HAP-1 (cell line): ENCODE data around the gene SLC6A6.
"Not testable (repeated sequence)": the region's sequence is repeated elsewhere in the genome, so short reads cannot be mapped to it uniquely, and the experiment has no call there.

ENCODE experiments used
- DNase-seq, 2 experiments: peaks; one replicate each; pipeline ENCODE4 v3.0.0-alpha.2; 2016 to 2020; ENCODE audit warnings: low spot score in 2 of 2
- H3K27me3 ChIP-seq: fragments of 250-450 bp; sonication (Bioruptor Pico); 2 replicates; pipeline ENCODE4 v1.5.1; 2020; ENCODE audit warnings: low read depth, mild to moderate bottlenecking, moderate library complexity
- H3K36me3 ChIP-seq: fragments of 250-450 bp; sonication (Bioruptor Pico); replicated peaks from 2 replicates; pipeline ENCODE4 v1.5.1; 2020; ENCODE audit warnings: mild to moderate bottlenecking
- H3K4me1 ChIP-seq: fragments of 250-450 bp; sonication (Bioruptor Pico); 2 replicates; pipeline ENCODE4 v1.5.1; 2020; ENCODE audit warnings: mild to moderate bottlenecking
- H3K4me3 ChIP-seq: fragments of 250-450 bp; sonication (Bioruptor Pico); 2 replicates; pipeline ENCODE4 v1.5.1; 2020; ENCODE audit warnings: mild to moderate bottlenecking, moderate library complexity
- H3K9me3 ChIP-seq: fragments of 250-450 bp; sonication (Bioruptor Pico); 2 replicates; pipeline ENCODE4 v1.5.1; 2020; ENCODE audit warnings: mild to moderate bottlenecking, moderate library complexity
- in situ Hi-C: fragments of 300-500 bp; cut with MboI; formaldehyde crosslinking; loops from 3 replicates; pipeline ENCODE4 v1.14.3; 2020; ENCODE audit warnings: low sequenced_read_pairs, inconsistent platforms, mixed read lengths

SLC6A6 gene

GRCh38 chr3:14512942-14513327, 110.5 kb downstream of the SLC6A6 start:
- no peaks in the 10 kb centered on the region for H3K4me1 ChIP-seq
- no peaks in the 10 kb centered on the region for H3K36me3 ChIP-seq
- H3K9me3 ChIP-seq: no peaks in the 10 kb centered on the region
- no peaks in the 10 kb centered on the region for H3K27me3 ChIP-seq
- in situ Hi-C loops: loop anchor here (10.0 kb wide), 1 partner anchor 412 kb away; no protein-coding TSS in a partner anchor
- no peak for DNase-seq
- no peak overlapping the region for H3K4me3 ChIP-seq

GRCh38 chr3:14513566-14514322, 111.3 kb downstream of the SLC6A6 start:
- H3K9me3 ChIP-seq: no peaks in the 10 kb centered on the region
- H3K27me3 ChIP-seq: no peaks in the 10 kb centered on the region
- H3K36me3 ChIP-seq: no peaks in the 10 kb centered on the region
- no peaks in the 10 kb centered on the region for H3K4me1 ChIP-seq
- in situ Hi-C loops: loop anchor here (10.0 kb wide), 1 partner anchor 411 kb away; no protein-coding TSS in a partner anchor
- no peak overlapping the region for H3K4me3 ChIP-seq
- DNase-seq: no peak

GRCh38 chr3:14514323-14514720, 111.9 kb downstream of the SLC6A6 start:
- Histone ChIP-seq H3K4me3 (no peak overlapping the region), H3K36me3 (no peaks in the 10 kb centered on the region), H3K9me3 (no peaks in the 10 kb centered on the region), H3K4me1 (no peaks in the 10 kb centered on the region), H3K27me3 (no peaks in the 10 kb centered on the region)
- in situ Hi-C loops: loop anchor here (10.0 kb wide), 1 partner anchor 410 kb away; no protein-coding TSS in a partner anchor
- DNase-seq: no peak

- not testable (repeated sequence) for DNase-seq, H3K4me3 ChIP-seq, H3K4me1 ChIP-seq, H3K27me3 ChIP-seq, H3K36me3 ChIP-seq, H3K9me3 ChIP-seq
- in situ Hi-C loops: loop anchor here (10.0 kb wide), 1 partner anchor 409 kb away; no protein-coding TSS in a partner anchor
Observed at GRCh38 chr3:14515526-14515925, 113.1 kb downstream of the SLC6A6 start.

GRCh38 chr3:14516738-14517345, 114.4 kb downstream of the SLC6A6 start:
- Histone ChIP-seq H3K4me3 (no peak overlapping the region), H3K27me3 (no peaks in the 10 kb centered on the region), H3K9me3 (no peaks in the 10 kb centered on the region), H3K4me1 (no peaks in the 10 kb centered on the region), H3K36me3 (no peaks in the 10 kb centered on the region)
- in situ Hi-C loops: loop anchor here (10.0 kb wide), 1 partner anchor 408 kb away; no protein-coding TSS in a partner anchor
- DNase-seq: no peak

GRCh38 chr3:14517601-14518431, 115.4 kb downstream of the SLC6A6 start:
- in situ Hi-C loops: loop anchor here (10.0 kb wide), 1 partner anchor 407 kb away; no protein-coding TSS in a partner anchor
- Histone ChIP-seq H3K9me3 (no peaks in the 10 kb centered on the region), H3K4me1 (no peaks in the 10 kb centered on the region), H3K27me3 (no peaks in the 10 kb centered on the region), H3K4me3 (no peak overlapping the region), H3K36me3 (no peaks in the 10 kb centered on the region)
- no peak for DNase-seq

- in situ Hi-C loops: loop anchor here (10.0 kb wide), 1 partner anchor 406 kb away; no protein-coding TSS in a partner anchor
- no peak for DNase-seq
- H3K4me3 ChIP-seq: no peak overlapping the region
- H3K27me3 ChIP-seq: no peaks in the 10 kb centered on the region
- H3K9me3 ChIP-seq: no peaks in the 10 kb centered on the region
- no peaks in the 10 kb centered on the region for H3K4me1 ChIP-seq
- no peaks in the 10 kb centered on the region for H3K36me3 ChIP-seq
Observed at GRCh38 chr3:14518432-14518802, 116.0 kb downstream of the SLC6A6 start.

GRCh38 chr3:14518893-14519292, 116.5 kb downstream of the SLC6A6 start:
- no peaks in the 10 kb centered on the region for H3K27me3 ChIP-seq
- no peaks in the 10 kb centered on the region for H3K36me3 ChIP-seq
- in situ Hi-C loops: loop anchor here (10.0 kb wide), 1 partner anchor 406 kb away; no protein-coding TSS in a partner anchor
- no peak for DNase-seq
- H3K9me3 ChIP-seq: no peaks in the 10 kb centered on the region
- H3K4me1 ChIP-seq: no peaks in the 10 kb centered on the region
- H3K4me3 ChIP-seq: no peak overlapping the region

- no peaks in the 10 kb centered on the region for H3K27me3 ChIP-seq
- no peaks in the 10 kb centered on the region for H3K9me3 ChIP-seq
- in situ Hi-C loops: loop anchor here (10.0 kb wide), 1 partner anchor 405 kb away; no protein-coding TSS in a partner anchor
- no peaks in the 10 kb centered on the region for H3K36me3 ChIP-seq
- no peaks in the 10 kb centered on the region for H3K4me1 ChIP-seq
- H3K4me3 ChIP-seq: no peak overlapping the region
- DNase-seq: no peak
Observed at GRCh38 chr3:14519406-14519805, 117.0 kb downstream of the SLC6A6 start.

GRCh38 chr3:14520149-14520548, 117.7 kb downstream of the SLC6A6 start:
- in situ Hi-C loops: no loop called here
- no peak for DNase-seq
- no peak overlapping the region for H3K4me3 ChIP-seq
- H3K27me3 ChIP-seq: no peaks in the 10 kb centered on the region
- no peaks in the 10 kb centered on the region for H3K36me3 ChIP-seq
- H3K4me1 ChIP-seq: no peaks in the 10 kb centered on the region
- H3K9me3 ChIP-seq: no peaks in the 10 kb centered on the region

- H3K27me3 ChIP-seq: no peaks in the 10 kb centered on the region
- H3K36me3 ChIP-seq: no peaks in the 10 kb centered on the region
- DNase-seq: no peak
- in situ Hi-C loops: no loop called here
- no peak overlapping the region for H3K4me3 ChIP-seq
- H3K4me1 ChIP-seq: no peaks in the 10 kb centered on the region
- no peaks in the 10 kb centered on the region for H3K9me3 ChIP-seq
Observed at GRCh38 chr3:14520967-14521366, 118.6 kb downstream of the SLC6A6 start.

GRCh38 chr3:14521611-14522010, 119.2 kb downstream of the SLC6A6 start:
- no peak overlapping the region for H3K4me3 ChIP-seq
- no peaks in the 10 kb centered on the region for H3K36me3 ChIP-seq
- H3K9me3 ChIP-seq: no peaks in the 10 kb centered on the region
- in situ Hi-C loops: no loop called here
- no peak for DNase-seq
- H3K27me3 ChIP-seq: no peaks in the 10 kb centered on the region
- no peaks in the 10 kb centered on the region for H3K4me1 ChIP-seq

GRCh38 chr3:14522129-14522691, 119.8 kb downstream of the SLC6A6 start:
- H3K27me3 ChIP-seq: no peaks in the 10 kb centered on the region
- in situ Hi-C loops: no loop called here

More at GRCh38 chr3:14522129-14522691, 119.8 kb downstream of the SLC6A6 start:
- Histone ChIP-seq H3K4me3 (no peak overlapping the region), H3K4me1 (no peaks in the 10 kb centered on the region), H3K36me3 (no peaks in the 10 kb centered on the region), H3K9me3 (no peaks in the 10 kb centered on the region)
- DNase-seq: no peak
